Adipocyte (in vitro differentiated cells): ENCODE measurements around the gene FUBP3.

Experiments used
- DNase-seq: peaks from one replicate; pipeline ENCODE4 v3.0.0-alpha.2; 2015; ENCODE audit warnings: low read depth
- H3K27me3 ChIP-seq: replicated peaks from 2 replicates; pipeline ENCODE4 v1.7.0; 2013; ENCODE audit warnings: mild to moderate bottlenecking, low read length, moderate library complexity; ENCODE audit not compliant: control insufficient read depth, insufficient read depth
- H3K36me3 ChIP-seq: 2 replicates; pipeline ENCODE4 v1.7.0; 2013; ENCODE audit warnings: low read length, mild to moderate bottlenecking, moderate library complexity; ENCODE audit not compliant: control insufficient read depth, insufficient read depth, severe bottlenecking
- H3K4me1 ChIP-seq: 2 replicates; pipeline ENCODE4 v1.7.0; 2013; ENCODE audit warnings: mild to moderate bottlenecking, low read length, moderate library complexity; ENCODE audit not compliant: control insufficient read depth, insufficient read depth
- H3K4me3 ChIP-seq: 2 replicates; pipeline ENCODE4 v1.7.0; 2013; ENCODE audit warnings: mild to moderate bottlenecking, low read length, moderate library complexity
- H3K9ac ChIP-seq: 2 replicates; pipeline ENCODE4 v1.7.0; 2013; ENCODE audit warnings: mild to moderate bottlenecking, low read length, moderate library complexity
- H3K9me3 ChIP-seq: 2 replicates; pipeline ENCODE4 v1.7.0; 2013; ENCODE audit warnings: mild to moderate bottlenecking, low read length, moderate library complexity; ENCODE audit not compliant: control insufficient read depth

Gene FUBP3

DNA sequence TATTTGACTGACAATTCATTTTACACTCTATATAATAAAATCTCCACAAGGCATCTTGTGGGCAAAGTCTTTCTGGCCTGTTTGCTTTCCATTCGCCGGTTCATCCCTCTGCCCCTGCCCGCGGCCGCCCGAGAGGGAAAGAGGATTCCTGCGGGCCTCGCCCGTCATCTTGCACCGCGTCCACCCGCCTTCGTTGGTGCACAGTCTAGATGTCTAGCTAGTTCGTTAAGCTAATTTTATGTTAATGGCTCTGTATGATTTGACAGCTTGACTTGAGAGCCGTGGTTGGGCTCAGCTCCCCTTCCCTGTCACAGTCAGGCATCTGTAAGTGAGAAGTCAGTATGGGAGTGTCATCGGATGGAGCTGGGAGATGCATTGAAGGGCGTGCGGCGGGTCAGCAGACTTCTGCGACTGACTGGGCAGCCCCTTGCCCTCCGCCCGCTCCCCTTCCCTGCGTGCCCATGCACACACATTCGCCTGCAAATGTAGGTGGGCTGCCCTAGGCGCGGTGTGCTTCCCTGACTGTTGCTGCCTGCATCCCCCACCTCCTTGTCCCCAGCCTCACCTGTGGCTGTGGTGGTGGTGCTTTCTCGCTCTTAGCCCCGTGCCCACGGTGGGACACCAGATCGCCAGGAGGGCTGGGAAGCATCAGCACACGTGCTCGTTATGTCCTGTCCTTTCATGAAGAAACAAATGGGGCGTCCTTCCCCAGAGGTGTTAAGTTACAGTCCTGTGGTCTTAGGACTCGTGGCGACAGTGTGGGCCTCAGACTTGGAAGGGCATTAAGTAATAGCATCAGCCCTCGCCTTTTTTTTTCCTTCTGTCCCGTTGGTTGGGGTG is 59.1 kb downstream of the FUBP3 start:
- Histone ChIP-seq H3K9me3 (no peaks in the 10 kb centered on the region), H3K36me3 (peaks cover 51% of the 10 kb centered on the region), H3K27me3 (no peaks in the 10 kb centered on the region), H3K4me3 (no peak overlapping the region), H3K9ac (no peak overlapping the region), H3K4me1 (no peaks in the 10 kb centered on the region)
- DNase-seq: no peak

DNA sequence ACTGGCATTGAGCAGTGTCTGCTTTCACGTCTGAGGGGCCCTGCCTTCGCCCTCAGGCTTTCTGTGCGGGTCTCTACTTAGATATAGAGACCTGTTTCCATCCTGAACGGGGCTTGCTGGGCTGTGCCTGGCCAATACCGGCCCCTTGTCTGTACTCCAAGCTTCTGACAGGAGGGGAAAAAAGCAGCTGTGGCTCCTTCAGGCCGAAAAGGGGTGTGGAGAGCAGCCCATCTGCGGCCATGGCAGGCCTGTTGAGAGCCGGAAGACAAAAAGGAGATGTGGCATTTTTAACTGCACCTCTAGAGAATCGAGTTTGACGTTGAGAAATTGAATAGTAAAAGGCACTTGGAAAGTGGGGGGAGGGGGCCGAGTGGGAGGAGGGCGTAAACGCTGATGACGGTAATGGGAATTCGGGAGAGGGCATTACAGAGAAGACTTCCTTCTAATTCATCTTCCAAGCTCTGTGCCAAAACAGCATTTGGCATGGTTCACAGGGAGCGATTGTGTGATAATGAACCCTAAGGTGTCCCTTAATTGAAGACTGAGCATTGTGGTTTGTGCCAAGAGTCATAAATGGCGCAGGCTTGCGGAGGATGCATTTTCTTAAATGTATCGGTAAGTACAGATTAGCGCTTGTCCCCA is 59.9 kb downstream of the FUBP3 start:
- Histone ChIP-seq H3K27me3 (no peaks in the 10 kb centered on the region), H3K9me3 (no peaks in the 10 kb centered on the region), H3K4me1 (no peaks in the 10 kb centered on the region), H3K36me3 (peaks cover 44% of the 10 kb centered on the region), H3K4me3 (no peak overlapping the region), H3K9ac (no peak overlapping the region)
- DNase-seq: no peak

DNA sequence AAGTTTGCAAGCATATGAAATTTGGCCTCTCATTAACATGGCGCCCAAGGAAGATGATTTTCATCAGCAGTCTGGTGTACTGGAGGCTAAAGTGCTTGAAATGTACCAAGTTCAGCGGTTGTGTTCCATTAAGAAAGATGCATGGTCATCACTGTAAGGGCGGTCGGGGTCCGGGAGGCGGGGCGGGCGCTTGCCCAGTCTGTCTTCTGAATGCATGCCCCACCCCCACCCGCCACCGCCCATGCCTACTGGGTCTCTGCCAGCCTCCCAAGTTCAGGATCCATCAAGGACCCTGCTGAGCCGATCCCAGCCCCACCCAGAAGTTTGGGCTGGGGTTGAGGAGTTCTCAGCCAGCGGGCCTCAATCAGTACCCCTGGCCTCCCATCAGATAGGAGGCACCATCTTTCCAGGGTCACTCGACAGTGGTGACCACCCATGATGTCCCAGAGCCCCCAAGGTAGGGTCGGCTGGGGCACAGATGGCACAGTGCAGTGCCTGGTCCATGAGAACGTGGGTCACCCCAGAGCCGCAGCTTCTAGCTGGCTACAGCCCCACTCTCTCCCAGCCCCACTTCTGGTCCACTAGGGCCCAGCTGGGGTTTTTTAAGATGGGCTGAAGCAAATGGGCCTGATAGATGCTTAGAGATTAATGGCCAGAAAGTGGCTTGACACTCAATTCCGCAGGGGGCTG is 60.6 kb downstream of the FUBP3 start:
- Histone ChIP-seq H3K4me3 (no peak overlapping the region), H3K4me1 (no peaks in the 10 kb centered on the region), H3K9me3 (no peaks in the 10 kb centered on the region), H3K36me3 (peaks cover 36% of the 10 kb centered on the region), H3K9ac (no peak overlapping the region), H3K27me3 (no peaks in the 10 kb centered on the region)
- no peak for DNase-seq

DNA sequence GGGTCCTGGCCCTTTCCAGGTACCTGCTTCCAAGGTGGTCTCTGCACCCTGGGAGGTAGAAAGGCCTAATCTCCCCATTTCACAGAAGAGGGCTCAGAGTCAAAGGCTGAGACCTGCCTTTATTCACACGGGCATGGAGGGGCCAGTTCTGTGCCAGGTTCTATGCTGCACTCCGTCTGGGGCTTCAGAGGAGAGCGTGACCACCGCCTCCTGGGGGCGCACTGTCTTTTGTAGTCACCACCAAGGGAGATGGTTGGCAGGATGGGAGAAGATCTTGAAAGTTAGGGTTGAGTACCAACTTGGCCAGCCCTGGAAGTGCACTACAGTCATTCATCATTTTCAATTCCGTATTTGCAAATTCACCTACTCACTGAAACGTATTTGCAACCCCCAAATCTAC is 61.3 kb downstream of the FUBP3 start:
- Histone ChIP-seq H3K4me1 (no peaks in the 10 kb centered on the region), H3K27me3 (no peaks in the 10 kb centered on the region), H3K9me3 (peaks cover 2% of the 10 kb centered on the region), H3K9ac (no peak overlapping the region), H3K4me3 (no peak overlapping the region), H3K36me3 (peaks cover 30% of the 10 kb centered on the region)
- no peak for DNase-seq

DNA sequence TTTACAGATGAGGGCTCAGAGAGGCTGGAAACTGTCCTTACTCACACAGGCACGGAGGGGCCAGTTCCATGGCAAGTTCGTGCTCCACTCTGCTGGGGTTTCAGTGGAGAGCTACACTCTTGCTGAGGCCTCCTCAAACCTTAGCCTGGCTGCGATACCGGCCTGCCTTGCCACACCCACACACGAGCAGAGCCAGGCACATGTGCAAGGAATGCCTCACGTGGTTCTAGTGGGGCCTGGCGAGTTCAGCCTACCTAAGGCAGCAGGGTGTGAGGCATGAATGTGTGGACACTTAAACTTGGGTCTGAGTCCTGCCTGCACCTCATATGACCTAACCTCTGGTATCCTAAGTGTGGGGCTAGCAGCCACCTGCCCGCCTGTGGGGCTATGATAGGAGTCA is 63.5 kb downstream of the FUBP3 start:
- Histone ChIP-seq H3K9me3 (peaks cover 10% of the 10 kb centered on the region), H3K36me3 (peaks cover 11% of the 10 kb centered on the region), H3K9ac (no peak overlapping the region), H3K4me3 (no peak overlapping the region), H3K27me3 (no peaks in the 10 kb centered on the region), H3K4me1 (no peaks in the 10 kb centered on the region)
- DNase-seq: no peak

DNA sequence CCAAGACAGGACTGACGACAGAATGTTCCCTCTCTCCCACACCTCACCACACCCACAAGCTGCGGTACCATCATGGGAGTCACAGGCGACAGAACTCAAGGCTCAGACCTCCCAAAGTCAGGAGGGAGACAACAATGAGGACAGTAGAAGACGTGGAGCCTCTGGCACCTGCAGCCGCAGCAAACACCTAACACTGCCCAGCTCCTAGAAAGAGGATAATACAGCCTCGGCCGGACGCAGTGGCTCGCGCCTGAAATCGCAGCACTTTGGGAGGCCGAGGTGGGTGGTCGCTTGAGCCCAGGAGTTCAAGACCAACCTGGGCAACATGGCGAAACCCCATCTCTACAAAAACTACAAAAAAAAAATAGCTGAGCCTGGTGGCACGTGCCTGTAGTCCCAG is 71.8 kb downstream of the FUBP3 start:
- Histone ChIP-seq H3K4me3 (no peak overlapping the region), H3K4me1 (no peaks in the 10 kb centered on the region), H3K36me3 (no peaks in the 10 kb centered on the region), H3K27me3 (peaks cover 28% of the 10 kb centered on the region), H3K9ac (no peak overlapping the region), H3K9me3 (peaks cover 3% of the 10 kb centered on the region)
- DNase-seq: no peak

DNA sequence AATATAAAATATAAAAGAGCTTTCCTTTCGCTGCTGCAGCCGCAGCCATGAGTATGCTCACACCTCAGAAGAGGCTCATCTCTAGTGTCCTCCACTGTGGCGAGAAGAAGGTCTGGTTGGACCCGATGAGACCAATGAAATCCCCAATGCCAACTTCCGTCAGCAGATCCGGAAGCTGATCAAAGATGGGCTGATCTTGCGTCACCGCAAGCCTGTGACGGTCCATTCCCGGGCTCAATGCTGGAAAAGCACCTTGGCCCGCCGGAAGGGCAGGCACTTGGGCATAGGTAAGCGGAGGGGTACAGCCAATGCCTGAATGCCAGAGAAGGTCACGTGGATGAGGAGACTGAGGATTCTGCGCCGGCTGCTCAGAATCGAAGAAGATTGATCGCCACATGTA is 72.4 kb downstream of the FUBP3 start:
- peaks cover 2% of the 10 kb centered on the region for H3K9me3 ChIP-seq
- no peak overlapping the region for H3K4me3 ChIP-seq
- no peak for DNase-seq
- H3K36me3 ChIP-seq: no peaks in the 10 kb centered on the region
- no peak overlapping the region for H3K9ac ChIP-seq
- H3K4me1 ChIP-seq: no peaks in the 10 kb centered on the region
- H3K27me3 ChIP-seq: peaks cover 33% of the 10 kb centered on the region

DNA sequence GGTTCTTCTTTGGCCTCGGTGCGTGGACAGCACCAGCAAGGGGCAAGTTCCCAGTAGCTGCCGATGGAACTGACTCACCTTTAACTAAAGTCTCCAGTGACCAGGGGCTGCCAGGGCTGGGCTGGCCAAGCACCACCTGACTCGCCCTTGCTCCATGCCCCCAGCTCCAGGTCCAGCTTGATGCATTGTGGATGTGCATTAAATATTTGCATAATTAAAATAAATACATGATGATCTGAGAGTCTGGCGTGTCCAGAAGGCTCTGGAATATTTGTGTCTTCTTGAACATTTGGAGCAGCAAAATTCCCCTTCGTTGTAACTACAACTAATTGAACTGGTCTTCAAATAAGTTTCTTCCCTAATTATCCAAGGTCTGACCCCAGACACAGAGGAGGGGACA is 75.5 kb downstream of the FUBP3 start:
- Histone ChIP-seq H3K36me3 (no peaks in the 10 kb centered on the region), H3K9ac (no peak overlapping the region), H3K4me1 (no peaks in the 10 kb centered on the region), H3K4me3 (no peak overlapping the region), H3K27me3 (peaks cover 53% of the 10 kb centered on the region), H3K9me3 (peaks cover 6% of the 10 kb centered on the region)
- DNase-seq: no peak

DNA sequence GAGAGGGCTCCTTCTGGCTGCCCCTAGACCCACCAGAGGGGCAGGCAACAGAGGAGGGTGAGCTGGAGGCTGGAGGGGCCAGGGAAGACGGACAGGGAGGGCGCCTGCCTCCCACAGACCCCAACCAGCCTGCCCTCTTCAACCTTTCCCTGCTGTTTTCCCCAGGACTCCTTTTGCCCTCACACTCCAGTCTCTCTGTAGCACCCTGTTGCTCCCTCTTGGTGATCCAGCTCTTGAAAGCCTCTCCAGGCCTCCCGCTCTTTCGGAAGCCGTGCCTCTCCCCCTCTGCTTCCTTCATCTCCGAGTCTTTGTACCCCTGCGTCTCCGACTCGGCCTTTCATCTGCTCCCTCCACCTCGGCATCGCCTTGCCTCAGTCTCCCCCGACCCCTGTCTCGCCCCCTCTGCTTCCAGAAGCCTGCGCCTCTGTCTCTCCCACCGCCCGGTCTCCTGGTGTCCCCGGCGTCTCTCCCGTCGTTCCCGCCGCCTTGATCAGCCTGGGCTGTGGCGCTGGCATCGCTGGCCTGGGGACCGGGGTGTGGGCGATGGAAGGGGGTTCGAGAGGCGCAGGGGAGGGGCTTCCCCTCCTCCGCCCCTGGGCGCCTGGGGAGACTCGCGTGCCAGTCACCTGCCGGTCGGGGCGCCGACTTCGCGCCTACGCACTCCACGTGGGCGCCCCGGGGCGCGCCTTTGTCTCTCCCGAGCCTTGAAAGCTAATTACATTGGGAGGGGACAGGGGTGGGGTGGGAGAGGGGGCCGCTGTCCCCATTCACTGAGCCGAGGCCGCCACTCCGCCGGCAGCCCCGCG is 79.7 kb downstream of the FUBP3 start:
- Histone ChIP-seq H3K9ac (no peak overlapping the region), H3K36me3 (no peaks in the 10 kb centered on the region), H3K9me3 (peaks cover 6% of the 10 kb centered on the region), H3K4me3 (no peak overlapping the region), H3K27me3 (peaks cover 65% of the 10 kb centered on the region), H3K4me1 (no peaks in the 10 kb centered on the region)
- DNase-seq: no peak

DNA sequence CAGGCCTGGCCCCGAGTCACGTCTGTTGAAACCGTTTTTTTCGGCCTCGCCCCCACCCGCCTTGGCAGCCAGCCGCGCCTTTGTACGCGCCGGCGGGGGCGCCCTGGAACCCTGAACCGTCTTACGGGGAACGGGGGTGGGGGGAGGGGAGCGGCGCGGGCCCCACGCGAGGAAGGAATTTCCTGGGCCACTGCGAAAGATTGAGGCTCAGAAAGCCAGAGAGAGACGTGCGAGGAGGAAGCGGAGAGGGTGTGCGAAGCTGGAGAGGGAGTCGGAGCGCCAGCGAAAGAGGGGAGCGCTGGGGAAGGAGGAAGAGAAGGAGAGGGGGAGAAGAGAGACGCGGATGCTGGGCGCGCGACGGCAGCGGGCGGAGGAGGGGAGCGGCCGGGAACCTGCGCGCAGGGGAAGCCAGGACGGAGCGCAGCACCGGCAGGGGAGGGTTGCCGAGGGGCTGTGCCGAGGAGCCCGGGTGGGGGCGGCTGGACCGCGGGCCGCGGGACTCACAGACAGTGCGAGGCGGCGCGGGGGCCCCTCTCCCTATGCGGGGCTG is 80.4 kb downstream of the FUBP3 start:
- H3K9me3 ChIP-seq: peaks cover 6% of the 10 kb centered on the region
- DNase-seq: peak; percentile 19
- H3K9ac ChIP-seq: no peak overlapping the region
- no peaks in the 10 kb centered on the region for H3K36me3 ChIP-seq
- no peaks in the 10 kb centered on the region for H3K4me1 ChIP-seq
- H3K4me3 ChIP-seq: no peak overlapping the region
- peaks cover 71% of the 10 kb centered on the region for H3K27me3 ChIP-seq

DNA sequence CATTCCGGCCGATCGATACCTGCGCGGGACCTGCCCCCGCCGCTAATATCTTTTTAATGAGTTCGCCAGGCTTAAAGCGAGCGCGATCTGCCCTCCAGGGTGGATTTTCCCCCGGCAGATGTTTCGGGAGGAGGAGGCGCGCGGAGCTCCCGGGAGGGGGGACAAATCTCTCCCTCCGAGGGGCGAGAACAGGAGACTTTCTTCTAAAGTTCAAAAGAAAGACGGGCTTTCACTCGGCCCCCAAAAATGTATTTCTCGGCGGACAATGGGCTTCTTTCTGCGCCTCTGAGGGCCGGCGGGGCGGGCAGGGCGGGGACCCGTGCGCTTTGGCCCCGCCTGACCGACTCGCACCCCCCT is 80.9 kb downstream of the FUBP3 start:
- peaks cover 6% of the 10 kb centered on the region for H3K9me3 ChIP-seq
- H3K4me3 ChIP-seq: no peak overlapping the region
- H3K27me3 ChIP-seq: peaks cover 72% of the 10 kb centered on the region
- no peak for DNase-seq
- no peak overlapping the region for H3K9ac ChIP-seq
- H3K36me3 ChIP-seq: no peaks in the 10 kb centered on the region
- no peaks in the 10 kb centered on the region for H3K4me1 ChIP-seq
